GM12801 (cell line): ENCODE measurements around the gene METTL24.

Source experiments
- TF ChIP-seq, protein P1 (sequence below): IDR thresholded peaks from one replicate; pipeline ENCODE4 v1.5.1; 2011; ENCODE audit warnings: control low read depth; ENCODE audit not compliant: insufficient read length; ENCODE audit errors: extremely low read depth

METTL24 gene

DNA sequence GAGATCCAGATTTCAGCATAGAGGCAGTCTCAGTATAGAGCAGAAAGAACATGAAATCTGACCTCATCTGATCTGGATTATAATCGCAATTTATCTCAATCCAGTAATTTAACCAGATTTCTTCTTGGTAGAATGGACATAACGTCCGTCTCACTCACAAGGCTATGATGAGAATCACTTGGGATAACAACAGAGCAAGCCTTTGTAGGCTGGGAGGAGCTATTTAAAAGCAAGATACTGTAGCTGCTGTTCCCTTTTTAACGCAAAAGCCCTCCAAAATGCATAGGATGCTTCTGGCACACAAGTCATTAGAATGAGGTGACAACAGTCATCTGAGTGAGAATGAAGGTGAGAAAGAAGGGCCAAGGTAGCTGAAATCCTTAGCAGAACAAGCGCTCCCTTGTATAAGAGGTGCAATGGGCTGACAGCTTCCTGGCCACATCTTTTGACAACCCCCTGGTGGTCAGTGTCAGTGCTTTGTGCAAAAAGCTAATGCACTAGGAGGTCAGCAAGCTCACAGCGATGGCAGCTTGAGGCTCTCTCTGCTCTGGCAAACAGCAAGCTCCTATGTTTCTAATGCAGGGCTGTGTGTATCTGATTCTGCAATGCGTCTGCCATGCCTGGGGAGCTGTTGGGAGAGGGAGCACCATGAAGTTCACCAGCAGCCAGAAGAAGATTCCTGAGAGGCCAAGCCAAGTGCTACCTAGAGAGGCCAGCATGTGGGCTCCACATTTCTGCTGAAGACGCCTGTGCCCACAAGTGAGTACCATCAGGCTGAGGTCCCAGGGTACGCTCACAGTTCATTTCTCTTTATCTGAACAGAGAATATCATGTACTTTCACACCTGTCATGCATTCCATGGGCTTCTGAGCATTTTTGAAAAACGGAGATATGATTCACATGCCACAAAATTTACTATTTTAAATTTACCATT, 16.2 kb downstream of the METTL24 start:
- TF ChIP-seq, protein P1, sequence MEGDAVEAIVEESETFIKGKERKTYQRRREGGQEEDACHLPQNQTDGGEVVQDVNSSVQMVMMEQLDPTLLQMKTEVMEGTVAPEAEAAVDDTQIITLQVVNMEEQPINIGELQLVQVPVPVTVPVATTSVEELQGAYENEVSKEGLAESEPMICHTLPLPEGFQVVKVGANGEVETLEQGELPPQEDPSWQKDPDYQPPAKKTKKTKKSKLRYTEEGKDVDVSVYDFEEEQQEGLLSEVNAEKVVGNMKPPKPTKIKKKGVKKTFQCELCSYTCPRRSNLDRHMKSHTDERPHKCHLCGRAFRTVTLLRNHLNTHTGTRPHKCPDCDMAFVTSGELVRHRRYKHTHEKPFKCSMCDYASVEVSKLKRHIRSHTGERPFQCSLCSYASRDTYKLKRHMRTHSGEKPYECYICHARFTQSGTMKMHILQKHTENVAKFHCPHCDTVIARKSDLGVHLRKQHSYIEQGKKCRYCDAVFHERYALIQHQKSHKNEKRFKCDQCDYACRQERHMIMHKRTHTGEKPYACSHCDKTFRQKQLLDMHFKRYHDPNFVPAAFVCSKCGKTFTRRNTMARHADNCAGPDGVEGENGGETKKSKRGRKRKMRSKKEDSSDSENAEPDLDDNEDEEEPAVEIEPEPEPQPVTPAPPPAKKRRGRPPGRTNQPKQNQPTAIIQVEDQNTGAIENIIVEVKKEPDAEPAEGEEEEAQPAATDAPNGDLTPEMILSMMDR = no peak

GRCh38 chr6:110341067-110341466, 17.1 kb downstream of the METTL24 start:
- TF ChIP-seq, protein P1 = no peak

GRCh38 chr6:110340392-110340965, 17.7 kb downstream of the METTL24 start:
- TF ChIP-seq, protein P1 = no peak

DNA sequence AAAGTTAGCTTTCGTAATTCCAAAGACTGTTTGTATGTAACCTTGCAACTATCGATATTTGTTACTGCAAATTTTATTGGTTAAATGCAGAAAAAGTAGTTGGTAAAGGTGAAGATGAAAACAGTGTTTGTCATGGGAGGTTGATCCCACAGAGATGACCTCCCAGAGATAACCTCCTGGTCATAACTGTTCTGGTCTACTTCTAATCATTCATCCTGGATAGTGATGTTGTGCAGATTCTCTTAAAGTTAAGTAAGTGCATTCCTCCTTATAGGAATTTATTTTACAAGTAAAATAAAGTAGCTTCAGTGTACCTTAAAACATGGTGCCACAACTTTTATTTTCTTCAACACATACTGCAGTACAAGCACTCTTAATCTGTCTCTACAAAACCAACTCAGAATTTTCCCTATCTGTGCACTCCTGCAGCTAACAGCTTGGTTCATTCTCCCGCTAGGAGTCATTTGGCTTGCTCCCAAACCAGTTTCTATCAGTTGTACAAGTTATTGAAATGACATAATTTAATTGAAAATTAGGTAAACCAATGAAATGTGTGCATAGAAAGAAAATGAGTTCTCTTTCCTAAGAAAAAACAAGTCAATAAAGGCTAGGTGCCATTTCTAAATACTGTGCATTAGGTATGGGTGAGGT, 19.2 kb downstream of the METTL24 start:
- TF ChIP-seq, protein P1 = no peak

- TF ChIP-seq, protein P1 = no peak
Observed at GRCh38 chr6:110337486-110337885, 20.7 kb downstream of the METTL24 start.

DNA sequence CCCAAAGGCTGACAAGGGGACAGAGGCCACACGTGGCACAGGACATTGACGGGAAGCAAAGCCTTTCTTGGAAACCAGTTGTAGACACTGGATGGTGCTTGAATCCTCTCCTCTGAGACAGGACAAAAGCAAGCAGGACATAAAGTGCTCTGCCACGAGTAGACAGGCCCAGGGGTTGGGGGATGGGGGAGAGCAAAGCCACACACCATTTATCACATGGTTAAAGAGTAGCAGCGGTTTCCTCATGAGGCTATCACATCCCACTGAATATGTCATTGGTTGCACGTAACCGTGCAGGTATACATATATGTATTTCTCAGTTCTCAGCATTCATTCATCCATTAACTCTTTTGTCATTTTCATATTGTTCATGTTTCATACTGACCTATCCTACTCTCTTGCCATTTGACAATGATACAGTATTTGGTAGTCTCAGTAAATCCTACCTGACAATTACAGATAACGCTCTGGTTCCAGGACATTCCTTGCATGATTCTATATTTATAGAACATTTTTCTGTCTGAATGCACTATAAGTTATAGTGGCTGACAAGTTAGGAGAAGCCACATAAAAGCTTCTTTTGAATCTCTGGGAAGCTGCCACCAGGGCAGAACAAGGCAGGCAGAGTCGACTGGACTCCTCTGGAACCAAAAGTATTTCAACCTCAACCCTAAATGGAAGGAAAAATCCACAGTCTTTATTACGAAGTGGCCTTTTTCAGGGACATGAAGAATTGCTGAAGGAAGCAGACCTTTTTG, 23.5 kb downstream of the METTL24 start:
- TF ChIP-seq, protein P1 = no peak

GRCh38 chr6:110332281-110332680, 25.9 kb downstream of the METTL24 start:
- TF ChIP-seq, protein P1 = no peak
